NB4 (cell line): ENCODE results near the gene SFMBT2.

Experiments used
- CTCF ChIP-seq: IDR thresholded peaks from one replicate; pipeline ENCODE4 v1.5.1; 2012; ENCODE audit warnings: low read depth, low read length
- POLR2A ChIP-seq: IDR thresholded peaks from 2 replicates; pipeline ENCODE4 v1.6.1; 2011; ENCODE audit warnings: mild to moderate bottlenecking; ENCODE audit not compliant: insufficient read length; ENCODE audit errors: extremely low read depth

- TF ChIP-seq CTCF (no peak), POLR2A (no peak)
These were observed 104.2 kb downstream of the SFMBT2 start for GRCh38 chr10:7306616-7307015.
